ENCODE measurements around the gene OR2S2. TPM values are rescaled to one million over a fixed set of nuclear protein-coding genes. Genes with fewer than 3 reads are reported as not detected.

Gene OR2S2
- total and polyA plus RNA-seq, 2 of the 4 experiments (the other 2 are of a cell fraction), result 0.46 to 0.90 TPM

- Histone ChIP-seq H3K27me3 (ENCODE audit: control insufficient read depth, insufficient read depth, low read length) (no peaks in the 10 kb centered on the region), H4K8ac (ENCODE audit: low read depth in 2 of 2, low read length in 2 of 2) (peak overlapping the region; percentile 80 to 96), H2AK5ac (ENCODE audit: low read depth, low read length) (peak overlapping the region; percentile 98), H4K91ac (ENCODE audit: insufficient read depth, low read depth, low read length) (peak overlapping the region; percentile 100), H2BK20ac (ENCODE audit: low read depth, low read length) (peak overlapping the region; percentile 100), H3K9me3 (ENCODE audit: control insufficient read depth, insufficient read depth, low read length) (no peaks in the 10 kb centered on the region), H3K9ac (ENCODE audit: low read depth, low read length) (no peak overlapping the region), H3K4me2 (ENCODE audit: low read depth, low read length) (peak overlapping the region; percentile 30; the same call in 1 of the 2 replicates), H4K5ac (ENCODE audit: low read depth, low read length) (peak overlapping the region; percentile 99), H3K27ac (ENCODE audit: insufficient read depth, low read length) (peak overlapping the region; percentile 91), H3K79me1 (ENCODE audit: low read depth in 1 of 2, low read length in 2 of 2) (peaks cover 0 to 4% of the 10 kb centered on the region in 2 experiments; a peak in 1 of 4 replicates), H3K23ac (ENCODE audit: low read depth, low read length) (peak overlapping the region; percentile 94), H4K20me1 (ENCODE audit: insufficient read depth, low read length) (no peaks in the 10 kb centered on the region), H2AK9ac (replicated peaks; ENCODE audit: low read depth, low read length, poor library complexity) (peak overlapping the region; percentile 28), H2BK120ac (ENCODE audit: low read depth, low read length) (peak overlapping the region; percentile 99), H2BK5ac (ENCODE audit: low read depth, low read length, poor library complexity, severe bottlenecking) (peak overlapping the region; percentile 100), H3K4me1 (ENCODE audit: control insufficient read depth, insufficient read depth, low read length) (peaks cover 17% of the 10 kb centered on the region), H3K4me3 (ENCODE audit: insufficient read depth, low read depth, low read length) (no peak overlapping the region), H3K56ac (ENCODE audit: extremely low read depth, insufficient read depth, low read length) (peak overlapping the region; percentile 76), H2AFZ (replicated peaks; ENCODE audit: low read length, poor library complexity) (peak overlapping the region; percentile 52), H3K4ac (ENCODE audit: low read depth, low read length) (peak overlapping the region; percentile 97), H3K14ac (replicated peaks; ENCODE audit: low read depth, low read length) (peak overlapping the region; percentile 96), H3K9me1 (ENCODE audit: insufficient read depth, low read length) (peaks cover 12% of the 10 kb centered on the region; the same call in 1 of the 2 replicates), H3K36me3 (ENCODE audit: control insufficient read depth, insufficient read depth, low read length) (no peaks in the 10 kb centered on the region), H3K18ac (ENCODE audit: low read depth, low read length) (peak overlapping the region; percentile 99), H2BK15ac (ENCODE audit: low read depth, low read length) (peak overlapping the region; percentile 98)
- intact Hi-C loops (cut with micrococcal nuclease), result no loop called here
- dilution Hi-C loops (cut with HindIII; ENCODE audit: low sequenced_read_pairs, unreplicated experiment), result no loop called here
- in situ Hi-C loops (cut with MboI; ENCODE audit: low sequenced_read_pairs), result no loop called here
- peak; percentile 44; the same call in 1 of the 2 replicates for TF ChIP-seq CEBPB (IDR thresholded peaks at IDR 0.05; ENCODE audit: low read depth, low read length)
- TF ChIP-seq BHLHE40 (IDR thresholded peaks at IDR 0.05; ENCODE audit: low read depth, low read length), result peak; percentile 29; the same call in 1 of the 2 replicates
- no peak for TF ChIP-seq SMC3 (IDR thresholded peaks at IDR 0.05; ENCODE audit: low read depth, low read length)
- TF ChIP-seq USF2 (IDR thresholded peaks at IDR 0.05; ENCODE audit: low read depth, low read length), result peak; percentile 78; the same call in 1 of the 2 replicates
- WGBS, 2 experiments (ENCODE audit: extremely low coverage in 2 of 2, insufficient read length in 1 of 2), result no CpG with 5 or more reads among the region's 2 CpGs
- DNase-seq (peak; percentile 78), ATAC-seq (ENCODE audit: low read depth) (peak; percentile 61)
- ChIA-PET CTCF (interaction anchor here (1.4 kb wide), 1 partner anchor 30 kb away, joined by 3 read pairs; no protein-coding TSS in a partner anchor), POLR2A (ENCODE audit: unreplicated experiment) (no interaction called here)
- BruUV-seq (replicated peaks), result no TSS peak
Measured at GRCh38 chr9:35937227-35937626, 20.7 kb downstream of the OR2S2 start.

Measured in IMR-90 (cell line).